Ascending aorta (tissue), 2 donors: ENCODE results near the gene AXIN2. TPM values are rescaled to one million over a fixed set of nuclear protein-coding genes. Genes with fewer than 3 reads are reported as not detected.

Source experiments
- DNase-seq, 2 donors: peaks; one replicate each; pipeline ENCODE4 v3.0.0-alpha.2; 2019; ENCODE audit warnings: low spot score in 2 of 2
- H3K27ac ChIP-seq, 2 donors: fragments of 200-600 bp; sonication (generic); one replicate each; pipeline ENCODE4 v1.5.1; 2016 to 2017; ENCODE audit warnings: mild to moderate bottlenecking in 1 of 2
- H3K27me3 ChIP-seq: fragments of 200-600 bp; sonication (generic); one replicate; pipeline ENCODE4 v1.5.1; 2017
- H3K36me3 ChIP-seq, 2 donors: fragments of 200-600 bp; sonication (generic); one replicate each; pipeline ENCODE4 v1.5.1; 2016
- H3K4me1 ChIP-seq, 2 donors: fragments of 200-600 bp; sonication (generic); one replicate each; pipeline ENCODE4 v1.5.1; 2016 to 2017; ENCODE audit warnings: mild to moderate bottlenecking in 1 of 2
- H3K4me3 ChIP-seq, 2 donors: fragments of 200-600 bp; sonication (generic); one replicate each; pipeline ENCODE4 v1.5.1; 2016 to 2017; ENCODE audit warnings: mild to moderate bottlenecking in 1 of 2
- H3K9me3 ChIP-seq, 2 donors: fragments of 200-600 bp; sonication (generic); one replicate each; pipeline ENCODE4 v1.5.1; 2016
- CTCF ChIP-seq, 3 experiments: fragments of 200-600 bp in 2 of 3; fragments of 450-650 bp in 1 of 3; sonication (generic) in 2 of 3; IDR thresholded peaks; one replicate each; pipeline ENCODE4 v1.5.1; 2016 to 2019; ENCODE audit warnings: antibody characterized with exemption in 3 of 3, mild to moderate bottlenecking in 1 of 3, moderate library complexity in 1 of 3
- intact Hi-C: fragments of 100-400 bp; cut with DNase I; formaldehyde crosslinking; loops from one replicate; pipeline ENCODE4 v1.15.1; 2023
- total RNA-seq: library from RNA; depleted of rRNA; stranded (reverse); fragments of >200 nt; gene quantifications from one replicate; pipeline ENCODE4 v1.1.0, GENCODE V29; 2016

Gene AXIN2
- total RNA-seq, 1 donor from 2014 or later, result 27.5 TPM

- TF ChIP-seq CTCF (IDR thresholded peaks at IDR 0.05), result no peak
- H3K27me3 ChIP-seq, result no peaks in the 10 kb centered on the region
- no peaks in the 10 kb centered on the region for H3K36me3 ChIP-seq
- H3K4me3 ChIP-seq, result no peak overlapping the region
- no peaks in the 10 kb centered on the region for H3K4me1 ChIP-seq
- no peaks in the 10 kb centered on the region for H3K9me3 ChIP-seq
- no peak overlapping the region for H3K27ac ChIP-seq
- intact Hi-C loops, result no loop called here
- DNase-seq, result no peak
Measured at GRCh38 chr17:65593855-65594845, 32.7 kb upstream of the AXIN2 start.

GRCh38 chr17:65593092-65593854 is 31.8 kb upstream of the AXIN2 start:
- no peak for DNase-seq
- Histone ChIP-seq H3K36me3 (no peaks in the 10 kb centered on the region), H3K27me3 (no peaks in the 10 kb centered on the region), H3K4me3 (no peak overlapping the region), H3K9me3 (no peaks in the 10 kb centered on the region), H3K27ac (no peak overlapping the region), H3K4me1 (no peaks in the 10 kb centered on the region)
- no peak for TF ChIP-seq CTCF (IDR thresholded peaks at IDR 0.05)
- intact Hi-C loops, result no loop called here

GRCh38 chr17:65592125-65592965 is 30.9 kb upstream of the AXIN2 start:
- TF ChIP-seq CTCF (IDR thresholded peaks at IDR 0.05), result no peak
- intact Hi-C loops, result no loop called here
- Histone ChIP-seq H3K4me1 (no peaks in the 10 kb centered on the region), H3K4me3 (no peak overlapping the region), H3K36me3 (no peaks in the 10 kb centered on the region), H3K27ac (no peak overlapping the region), H3K9me3 (no peaks in the 10 kb centered on the region), H3K27me3 (no peaks in the 10 kb centered on the region)
- DNase-seq, result no peak

- Histone ChIP-seq H3K27ac (no peak overlapping the region), H3K27me3 (no peaks in the 10 kb centered on the region), H3K9me3 (no peaks in the 10 kb centered on the region), H3K4me3 (no peak overlapping the region), H3K4me1 (peaks cover 5 to 8% of the 10 kb centered on the region in 2 donors), H3K36me3 (no peaks in the 10 kb centered on the region)
- TF ChIP-seq CTCF (IDR thresholded peaks at IDR 0.05), result no peak
- intact Hi-C loops, result no loop called here
- DNase-seq, result no peak
Measured at GRCh38 chr17:65589321-65589720, 27.9 kb upstream of the AXIN2 start.

GRCh38 chr17:65588181-65588808 is 26.8 kb upstream of the AXIN2 start:
- Histone ChIP-seq H3K9me3 (no peaks in the 10 kb centered on the region), H3K27ac (no peak overlapping the region), H3K4me3 (no peak overlapping the region), H3K36me3 (no peaks in the 10 kb centered on the region), H3K4me1 (peaks cover 5 to 18% of the 10 kb centered on the region in 2 donors), H3K27me3 (no peaks in the 10 kb centered on the region)
- no peak for TF ChIP-seq CTCF (IDR thresholded peaks at IDR 0.05)
- no peak for DNase-seq
- intact Hi-C loops, result no loop called here
